Stimulated activated naive CD8-positive, alpha-beta T cell treated with anti-CD3 and anti-CD28 coated beads, Interleukin-15, amount 100 ng/mL, for 72 hours (primary cell): Measurements from ENCODE around the gene GRAMD4.

Experiments
- ATAC-seq: fragments of 150-1000 bp; cut with Tn5 transposase; 2 replicates; pipeline ENCODE4 v1.10.0; 2021; ENCODE audit warnings: mild to moderate bottlenecking, moderate library complexity
- DNase-seq, 2 donors: peaks; one replicate each; pipeline ENCODE4 v3.0.0; 2021 to 2022
- H3K27ac Mint-ChIP-seq, 2 donors: one replicate each; pipeline ENCODE4 v1.8.0; 2022; ENCODE audit warnings: mild to moderate bottlenecking in 2 of 2, mixed read lengths in 2 of 2, moderate library complexity in 2 of 2
- H3K27me3 Mint-ChIP-seq: one replicate; pipeline ENCODE4 v1.8.0; 2022; ENCODE audit warnings: mixed read lengths
- H3K4me1 Mint-ChIP-seq: one replicate; pipeline ENCODE4 v1.8.0; 2022; ENCODE audit warnings: mild to moderate bottlenecking, mixed read lengths
- H3K4me3 Mint-ChIP-seq, 2 donors: one replicate each; pipeline ENCODE4 v1.8.0; 2022; ENCODE audit warnings: mild to moderate bottlenecking in 2 of 2, mixed read lengths in 2 of 2, moderate library complexity in 1 of 2
- H3K9me3 Mint-ChIP-seq, 2 donors: one replicate each; pipeline ENCODE4 v1.8.0; 2022; ENCODE audit warnings: mixed read lengths in 2 of 2

Gene GRAMD4

DNA sequence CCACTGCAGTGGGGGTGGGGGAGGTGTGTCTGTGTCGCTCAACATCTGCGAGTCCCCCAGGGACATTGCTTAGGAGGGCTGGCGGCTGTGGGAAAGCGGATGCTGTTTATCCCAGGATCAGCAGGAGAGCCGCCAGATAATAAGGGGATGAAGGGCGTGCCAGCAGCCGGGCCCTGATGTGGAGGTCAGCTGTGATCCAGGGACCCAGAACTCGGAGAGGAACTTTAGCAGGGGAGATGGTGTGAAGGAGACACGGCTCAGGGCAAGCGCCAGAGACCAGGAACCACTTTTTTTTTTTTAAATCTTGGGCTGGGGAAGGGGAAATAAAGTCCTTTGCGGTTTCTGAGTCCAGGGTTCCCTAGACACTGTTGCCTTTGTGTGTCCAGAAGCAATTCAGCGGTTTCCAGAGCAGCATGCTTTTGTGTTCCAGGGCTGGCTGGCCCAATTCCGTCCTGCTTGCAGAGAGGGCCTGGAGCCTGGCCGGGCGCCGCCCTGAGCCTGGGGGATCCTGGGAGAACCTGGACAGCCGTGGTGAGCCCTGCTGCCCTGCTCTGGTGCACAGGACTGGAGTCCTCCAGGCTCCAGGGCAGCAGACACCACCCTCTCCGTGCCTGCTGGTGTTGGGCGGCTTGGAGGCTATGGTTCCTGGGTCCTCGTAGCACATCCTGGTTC is at the start of gene GRAMD4:
TSS of gene GRAMD4 (plus strand) at position 557 of the 672 bp plus-strand sequence. CDS start 6,414 bp downstream, outside the sequence.
- no peak within 1 kb of the TSS for H3K4me3 Mint-ChIP-seq
- DNase-seq (no peak), ATAC-seq (no peak)
- H3K9me3 Mint-ChIP-seq: no peaks in the 10 kb centered on the region
- H3K27me3 Mint-ChIP-seq: no peaks in the 10 kb centered on the region
- H3K4me1 Mint-ChIP-seq: no peaks in the 10 kb centered on the region
- peak within 1 kb of the TSS; percentile 19 to 92 for H3K27ac Mint-ChIP-seq

DNA sequence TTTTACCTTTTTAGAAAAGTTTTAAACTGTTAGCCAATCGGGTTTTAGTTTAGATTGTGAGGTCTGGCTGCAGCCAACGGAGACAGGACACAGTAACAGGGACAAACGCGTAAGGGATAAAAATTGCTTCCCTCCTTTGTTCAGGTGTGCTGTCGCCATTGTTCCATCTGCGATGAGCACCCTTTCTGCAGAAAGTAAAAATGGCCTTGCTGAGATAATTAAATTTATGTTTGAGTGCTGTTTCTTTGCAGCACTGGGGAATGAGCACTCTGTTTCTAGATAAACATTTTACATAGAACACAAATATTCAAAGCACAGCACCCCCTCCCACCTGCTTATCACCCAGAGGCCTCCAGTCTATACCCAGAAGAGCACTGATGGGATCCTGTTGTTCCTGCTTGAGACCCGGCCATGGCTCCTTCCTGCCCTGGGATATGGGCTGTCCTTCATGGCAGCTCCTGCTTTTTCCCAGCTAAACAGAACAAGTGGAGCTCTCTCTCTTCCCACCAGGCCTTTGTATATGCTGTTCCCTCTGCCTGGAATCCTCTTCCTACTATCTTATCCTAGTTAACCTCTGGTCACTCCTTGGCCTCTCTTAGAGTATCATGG is 48.4 kb upstream of the GRAMD4 start:
- H3K27me3 Mint-ChIP-seq: peaks cover 11% of the 10 kb centered on the region
- H3K27ac Mint-ChIP-seq: no peak overlapping the region
- no peak overlapping the region for H3K4me3 Mint-ChIP-seq
- ATAC-seq (no peak), DNase-seq (no peak)
- peaks cover 23 to 28% of the 10 kb centered on the region in 2 donors for H3K9me3 Mint-ChIP-seq
- peaks cover 29% of the 10 kb centered on the region for H3K4me1 Mint-ChIP-seq

GRCh38 chr22:46572911-46573780 is 47.0 kb upstream of the GRAMD4 start:
- peaks cover 34% of the 10 kb centered on the region for H3K4me1 Mint-ChIP-seq
- no peak for ATAC-seq
- peaks cover 13 to 20% of the 10 kb centered on the region in 2 donors for H3K9me3 Mint-ChIP-seq
- H3K27ac Mint-ChIP-seq: no peak overlapping the region
- DNase-seq: no peak
- H3K27me3 Mint-ChIP-seq: peaks cover 11% of the 10 kb centered on the region
- no peak overlapping the region for H3K4me3 Mint-ChIP-seq

- H3K27me3 Mint-ChIP-seq: peaks cover 11% of the 10 kb centered on the region
- peaks cover 34% of the 10 kb centered on the region for H3K4me1 Mint-ChIP-seq
- ATAC-seq (no peak), DNase-seq (no peak)
- H3K27ac Mint-ChIP-seq: no peak overlapping the region
- no peak overlapping the region for H3K4me3 Mint-ChIP-seq
- peaks cover 12 to 17% of the 10 kb centered on the region in 2 donors for H3K9me3 Mint-ChIP-seq
Observed at GRCh38 chr22:46573781-46574437, 46.3 kb upstream of the GRAMD4 start.

DNA sequence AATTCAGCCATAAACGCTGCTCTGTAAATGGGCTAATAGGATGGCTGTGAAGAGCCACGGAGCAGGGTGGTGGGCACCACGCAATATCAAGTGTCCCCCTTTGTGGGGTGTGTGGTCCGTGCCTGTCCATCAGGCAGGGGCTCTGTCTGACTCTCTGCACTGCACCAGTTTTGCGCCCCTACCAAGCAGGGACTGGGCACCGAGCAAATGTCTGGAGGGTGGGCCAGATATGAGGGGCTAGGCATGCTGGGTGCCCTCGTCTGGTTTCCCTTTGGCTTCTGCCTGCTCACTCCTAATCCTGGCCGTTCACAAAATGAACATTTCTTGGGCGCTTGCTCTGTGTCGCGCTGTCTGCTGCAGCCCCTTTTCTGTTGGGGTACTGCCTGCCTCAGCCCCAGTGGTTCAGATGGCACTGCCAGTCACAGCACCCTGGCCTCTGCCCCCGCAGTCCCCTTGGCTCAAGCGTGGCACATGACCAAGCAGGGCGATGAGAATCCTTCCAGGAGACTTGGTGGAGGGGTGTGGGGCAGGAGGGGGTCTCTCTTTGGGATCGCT is 45.7 kb upstream of the GRAMD4 start:
- Mint-ChIP-seq H3K9me3 (peaks cover 12 to 17% of the 10 kb centered on the region in 2 donors), H3K27me3 (peaks cover 11% of the 10 kb centered on the region), H3K4me1 (peaks cover 38% of the 10 kb centered on the region), H3K4me3 (no peak overlapping the region), H3K27ac (no peak overlapping the region)
- DNase-seq (no peak), ATAC-seq (no peak)

DNA sequence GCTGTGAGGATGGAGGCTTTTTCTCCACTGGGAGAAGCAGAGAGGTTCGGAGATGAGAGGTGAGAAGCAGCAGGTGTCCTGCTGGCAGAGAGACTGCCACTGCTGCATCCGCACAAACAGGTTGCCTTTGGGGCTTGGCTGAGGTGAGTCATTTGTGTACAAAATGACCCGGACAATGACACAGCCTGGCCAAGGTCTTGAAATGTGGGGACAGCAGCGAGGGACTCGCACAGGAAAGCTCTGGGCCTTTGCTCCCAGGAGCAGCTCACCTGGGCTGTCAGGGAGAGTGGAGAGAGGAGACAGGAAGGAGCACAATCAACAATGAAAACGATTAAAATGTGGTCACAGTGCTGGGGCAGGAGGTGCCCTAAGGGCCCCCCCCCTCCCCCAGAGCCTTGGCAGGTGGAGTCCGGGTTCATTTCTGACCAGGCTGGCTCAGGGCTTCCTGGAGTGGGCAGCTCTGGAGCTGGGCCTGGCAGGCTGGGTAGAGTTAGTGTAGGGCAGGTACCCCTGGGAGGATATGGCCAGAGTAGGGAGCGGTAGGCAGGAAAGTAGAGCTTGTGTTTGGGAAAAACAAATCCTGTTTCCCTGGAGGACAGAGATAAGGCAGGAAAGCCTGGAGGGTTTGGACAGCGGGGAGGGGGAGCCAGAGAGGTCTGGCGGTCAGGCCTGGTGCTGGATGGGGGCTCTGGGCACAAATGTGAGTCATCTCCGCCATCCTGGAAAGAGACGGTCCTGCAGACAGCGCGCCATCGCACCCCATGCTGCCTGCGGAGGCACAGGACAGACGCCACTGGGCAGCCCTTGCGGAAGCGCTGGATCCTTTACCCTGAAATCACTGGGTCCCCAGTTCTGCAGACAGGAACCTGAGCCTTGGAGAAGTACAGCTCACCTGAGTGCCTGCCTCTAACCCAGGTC is 44.9 kb upstream of the GRAMD4 start:
- ATAC-seq: no peak
- DNase-seq: no peak
- Mint-ChIP-seq H3K4me3 (peak overlapping the region; percentile 72 to 81), H3K27me3 (peaks cover 11% of the 10 kb centered on the region), H3K4me1 (peaks cover 46% of the 10 kb centered on the region), H3K27ac (no peak overlapping the region), H3K9me3 (peaks cover 12 to 17% of the 10 kb centered on the region in 2 donors)

DNA sequence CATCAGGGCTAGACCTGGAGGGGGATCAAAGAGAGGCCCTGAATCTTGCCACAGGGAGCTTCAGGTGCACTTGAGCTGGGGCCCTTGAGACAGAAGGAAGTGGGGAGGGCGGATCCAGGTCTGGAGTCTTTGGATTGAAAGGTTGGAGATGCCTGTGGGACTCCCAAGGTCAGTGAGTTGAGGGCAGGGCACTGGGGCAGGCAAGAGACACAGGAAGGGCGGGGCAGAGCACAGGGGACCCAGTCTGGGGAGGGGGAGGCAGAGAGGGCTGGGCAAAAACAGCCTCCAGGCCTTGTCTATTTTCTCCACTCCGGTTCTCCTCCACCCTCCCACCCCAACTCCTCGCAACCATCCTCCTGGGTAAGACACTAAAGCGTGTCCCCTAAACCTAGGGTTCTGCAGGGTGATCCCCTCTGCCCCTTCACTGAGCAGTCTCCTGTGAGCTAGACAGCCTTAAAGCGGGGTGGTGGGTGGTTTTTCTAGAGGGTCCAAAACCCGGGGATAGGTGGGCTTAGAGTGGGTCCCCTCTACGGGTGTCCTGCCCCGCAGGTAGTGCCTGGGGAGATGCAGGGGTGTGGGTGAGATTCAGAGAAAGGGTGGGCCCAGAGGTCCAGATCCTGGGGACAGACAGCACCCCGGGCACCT is 44.2 kb upstream of the GRAMD4 start:
- peak; percentile 8 for ATAC-seq
- peaks cover 11% of the 10 kb centered on the region for H3K27me3 Mint-ChIP-seq
- DNase-seq: no peak
- H3K4me3 Mint-ChIP-seq: peak overlapping the region; percentile 72 to 81
- peaks cover 51% of the 10 kb centered on the region for H3K4me1 Mint-ChIP-seq
- peaks cover 12 to 14% of the 10 kb centered on the region in 2 donors for H3K9me3 Mint-ChIP-seq
- peak overlapping the region in 1 of 2 donors; percentile 69 for H3K27ac Mint-ChIP-seq

- Mint-ChIP-seq H3K27ac (no peak overlapping the region), H3K4me3 (peak overlapping the region; percentile 72 to 81), H3K27me3 (peaks cover 11% of the 10 kb centered on the region), H3K9me3 (peaks cover 6 to 7% of the 10 kb centered on the region in 2 donors), H3K4me1 (peaks cover 58% of the 10 kb centered on the region)
- DNase-seq: peak; percentile 47 to 54
- ATAC-seq: peak; percentile 75
Observed at GRCh38 chr22:46576556-46577367, 43.4 kb upstream of the GRAMD4 start.

DNA sequence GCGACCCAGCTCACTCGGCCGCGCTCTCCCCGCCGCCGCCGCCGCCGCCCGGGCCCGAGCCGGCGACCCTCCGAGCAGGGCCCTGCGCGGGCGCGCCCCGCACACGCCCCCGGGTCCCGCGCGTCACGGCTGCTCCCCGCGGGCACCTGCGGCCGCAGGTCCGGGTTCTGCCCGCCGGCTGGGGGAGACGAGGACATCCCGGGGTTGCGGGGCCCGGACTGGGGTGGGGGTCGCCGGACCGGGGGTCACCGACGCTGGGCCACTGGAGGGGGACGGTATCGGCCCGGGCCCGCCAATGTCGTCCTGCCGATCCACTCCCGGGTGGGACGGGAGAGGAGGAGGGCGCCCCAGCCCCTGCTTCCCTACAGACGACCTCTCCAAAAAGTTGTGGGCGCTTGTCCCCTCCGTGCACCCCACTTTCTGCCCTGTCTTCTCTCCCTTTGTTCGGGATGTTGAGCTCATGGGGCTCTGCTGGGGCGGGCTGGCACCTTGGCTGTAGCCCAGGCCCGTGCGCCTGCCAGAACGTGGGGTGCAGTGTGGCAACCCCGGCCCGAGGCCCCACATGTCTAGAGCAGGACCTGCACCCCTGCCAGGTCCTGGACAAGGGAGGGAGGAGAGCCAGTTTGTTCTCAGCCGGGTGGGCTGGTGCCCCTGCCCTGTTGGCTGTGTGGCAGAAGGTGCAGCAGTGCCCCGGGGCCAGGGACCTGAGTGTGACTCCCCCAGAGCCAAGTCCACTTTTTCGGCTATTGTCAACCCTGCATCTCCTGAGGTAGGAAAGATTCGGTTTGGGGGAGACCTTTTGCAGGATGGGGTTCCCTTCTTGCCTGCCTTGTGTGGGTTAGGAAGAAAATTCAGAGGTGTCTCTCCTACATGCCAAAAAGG is 42.6 kb upstream of the GRAMD4 start:
- DNase-seq (no peak), ATAC-seq (peak; percentile 47)
- peak overlapping the region; percentile 88 to 99 for H3K4me3 Mint-ChIP-seq
- peaks cover 67% of the 10 kb centered on the region for H3K4me1 Mint-ChIP-seq
- no peaks in the 10 kb centered on the region for H3K9me3 Mint-ChIP-seq
- peak overlapping the region; percentile 95 to 96 for H3K27ac Mint-ChIP-seq
- peaks cover 11% of the 10 kb centered on the region for H3K27me3 Mint-ChIP-seq

- Mint-ChIP-seq H3K27ac (peak overlapping the region; percentile 22 to 83), H3K9me3 (no peaks in the 10 kb centered on the region), H3K4me3 (peak overlapping the region; percentile 88 to 99), H3K27me3 (peaks cover 11% of the 10 kb centered on the region), H3K4me1 (peaks cover 67% of the 10 kb centered on the region)
- DNase-seq (no peak), ATAC-seq (no peak)
Observed at GRCh38 chr22:46578251-46578823, 41.8 kb upstream of the GRAMD4 start.

DNA sequence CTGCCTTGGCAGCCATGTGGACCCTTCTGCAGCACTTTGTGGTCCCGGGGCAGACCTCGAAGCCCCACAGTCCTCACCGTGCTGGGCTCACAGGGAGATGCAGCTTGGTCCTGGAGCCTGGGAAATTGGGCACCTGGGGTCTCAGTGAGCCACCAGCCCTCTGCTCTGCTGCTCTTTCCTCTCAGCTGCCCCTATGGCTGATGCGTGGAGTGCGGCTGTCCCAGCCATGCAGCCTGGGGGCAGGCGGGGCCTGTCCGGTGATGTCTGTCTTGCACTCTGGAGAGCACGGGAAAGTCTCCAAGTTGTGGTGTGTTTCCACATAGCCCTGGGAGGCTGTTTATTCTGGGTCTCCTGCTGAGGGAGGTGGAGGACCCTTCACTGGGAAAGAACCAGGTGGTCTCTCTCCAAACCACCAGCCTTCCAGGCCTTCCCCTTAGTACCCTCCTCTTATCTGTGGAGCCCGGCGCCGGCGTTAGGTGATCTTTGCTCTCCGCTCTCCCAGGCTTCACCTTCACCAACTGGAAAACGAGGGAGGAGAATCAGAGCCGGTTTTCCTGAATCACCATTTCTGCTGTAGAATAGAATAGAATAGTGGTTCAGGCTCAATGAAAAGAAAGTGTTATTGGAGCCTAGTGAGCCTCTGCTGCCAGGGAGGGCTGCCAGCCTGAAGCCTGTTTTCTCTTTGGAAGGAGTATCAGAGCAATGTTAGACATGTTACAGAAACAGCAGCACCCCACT is 41.2 kb upstream of the GRAMD4 start:
- Mint-ChIP-seq H3K9me3 (no peaks in the 10 kb centered on the region), H3K27ac (no peak overlapping the region), H3K4me3 (peak overlapping the region; percentile 88 to 99), H3K4me1 (peaks cover 67% of the 10 kb centered on the region), H3K27me3 (peaks cover 11% of the 10 kb centered on the region)
- no peak for DNase-seq
- ATAC-seq: no peak
